GM12865 (cell line): ENCODE measurements around the gene ZNF578.

Source experiments
- DNase-seq: peaks from one replicate; pipeline ENCODE4 v3.0.0; 2010; ENCODE audit warnings: low read depth
- H3K4me3 ChIP-seq: 2 replicates; pipeline ENCODE4 v1.5.1; 2011; ENCODE audit warnings: mild to moderate bottlenecking, low read depth, low read length, control low read depth
- TF ChIP-seq, protein P1 (sequence below): IDR thresholded peaks from 2 replicates; pipeline ENCODE4 v1.5.1; 2011; ENCODE audit warnings: low read length, control low read depth, low read depth, inconsistent platforms; ENCODE audit not compliant: insufficient read depth; ENCODE audit errors: missing control alignments

The ZNF578 gene

DNA sequence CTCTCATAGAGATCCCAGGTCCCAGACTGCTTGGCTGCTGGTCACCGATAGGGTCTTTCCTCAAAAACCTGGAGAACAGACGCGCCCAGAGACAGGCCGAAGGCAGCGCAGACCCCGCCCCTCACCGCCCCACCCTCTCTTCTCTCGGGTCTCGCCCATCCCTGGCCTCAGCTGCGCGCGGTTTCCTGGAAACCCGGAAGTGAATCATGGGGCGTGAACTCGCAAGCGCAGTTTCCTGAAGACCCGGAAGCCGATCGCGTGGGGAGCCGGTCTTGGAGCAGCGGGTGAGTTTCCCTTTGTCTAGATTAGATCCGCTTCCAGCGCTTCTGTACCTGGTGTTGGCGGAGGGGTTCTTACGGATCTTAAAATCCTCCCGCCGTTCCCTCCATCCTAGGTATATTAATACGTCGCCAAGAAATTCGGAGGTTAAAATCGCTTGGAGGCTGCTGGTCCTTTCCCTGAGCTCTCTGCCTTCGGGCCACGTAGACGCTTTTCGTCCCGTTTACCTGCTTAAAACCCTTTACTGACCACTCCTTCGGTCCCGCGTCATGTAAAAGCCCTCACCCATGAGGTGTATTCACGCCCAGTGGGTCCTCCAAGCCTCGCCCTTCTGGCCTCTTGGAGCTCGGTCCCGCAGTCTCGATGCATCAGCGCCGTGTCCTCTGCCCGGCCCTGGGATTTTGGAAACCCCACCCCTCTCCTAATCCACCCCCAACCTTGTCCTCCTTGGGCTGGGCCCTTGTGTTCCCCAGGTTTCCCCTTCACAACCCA, at the start of gene ZNF578:
TSS of gene ZNF578 (plus strand) at position 230 of the 771 bp plus-strand sequence. CDS start 48,293 bp downstream, outside the sequence.
- TF ChIP-seq, protein P1, sequence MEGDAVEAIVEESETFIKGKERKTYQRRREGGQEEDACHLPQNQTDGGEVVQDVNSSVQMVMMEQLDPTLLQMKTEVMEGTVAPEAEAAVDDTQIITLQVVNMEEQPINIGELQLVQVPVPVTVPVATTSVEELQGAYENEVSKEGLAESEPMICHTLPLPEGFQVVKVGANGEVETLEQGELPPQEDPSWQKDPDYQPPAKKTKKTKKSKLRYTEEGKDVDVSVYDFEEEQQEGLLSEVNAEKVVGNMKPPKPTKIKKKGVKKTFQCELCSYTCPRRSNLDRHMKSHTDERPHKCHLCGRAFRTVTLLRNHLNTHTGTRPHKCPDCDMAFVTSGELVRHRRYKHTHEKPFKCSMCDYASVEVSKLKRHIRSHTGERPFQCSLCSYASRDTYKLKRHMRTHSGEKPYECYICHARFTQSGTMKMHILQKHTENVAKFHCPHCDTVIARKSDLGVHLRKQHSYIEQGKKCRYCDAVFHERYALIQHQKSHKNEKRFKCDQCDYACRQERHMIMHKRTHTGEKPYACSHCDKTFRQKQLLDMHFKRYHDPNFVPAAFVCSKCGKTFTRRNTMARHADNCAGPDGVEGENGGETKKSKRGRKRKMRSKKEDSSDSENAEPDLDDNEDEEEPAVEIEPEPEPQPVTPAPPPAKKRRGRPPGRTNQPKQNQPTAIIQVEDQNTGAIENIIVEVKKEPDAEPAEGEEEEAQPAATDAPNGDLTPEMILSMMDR: no peak
- no peak for DNase-seq
- H3K4me3 ChIP-seq: no peak within 1 kb of the TSS

DNA sequence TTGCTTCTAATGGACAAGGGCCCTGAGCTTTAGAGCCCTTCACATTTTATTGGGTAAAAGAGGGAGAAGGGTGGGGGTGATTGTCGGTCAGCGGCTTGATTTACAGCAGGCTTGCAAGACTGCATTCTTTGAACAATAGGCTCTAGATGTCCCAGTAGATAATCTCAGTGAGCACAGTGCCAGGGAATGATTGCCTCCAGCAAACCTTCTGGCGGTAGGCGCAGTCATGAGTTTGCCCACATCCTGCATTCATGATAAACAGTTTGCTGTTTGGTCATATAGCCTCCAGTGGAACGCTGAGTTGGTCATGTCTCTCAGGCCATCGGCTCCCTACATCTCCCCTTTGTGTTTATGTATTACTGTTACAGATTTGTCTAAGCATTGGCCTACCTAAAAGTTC, 43.1 kb upstream of the ZNF578 start:
- TF ChIP-seq, protein P1: no peak
- H3K4me3 ChIP-seq: no peak overlapping the region
- no peak for DNase-seq

DNA sequence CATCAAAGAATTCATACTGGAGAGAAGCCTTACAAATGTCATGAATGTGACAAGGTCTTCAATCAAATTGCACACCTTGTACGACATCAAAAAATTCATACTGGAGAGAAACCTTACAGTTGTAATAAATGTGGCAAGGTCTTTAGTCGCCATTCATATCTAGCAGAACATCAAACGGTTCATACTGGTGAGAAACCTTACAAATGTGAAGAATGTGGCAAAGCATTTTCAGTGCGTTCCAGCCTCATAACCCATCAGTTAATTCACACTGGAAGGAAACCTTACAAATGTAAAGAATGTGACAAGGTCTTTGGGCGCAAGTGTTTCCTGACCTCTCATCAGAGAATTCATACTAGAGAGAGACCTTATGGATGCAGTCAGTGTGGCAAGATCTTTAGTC, 37.6 kb upstream of the ZNF578 start:
- TF ChIP-seq, protein P1: no peak
- H3K4me3 ChIP-seq: no peak overlapping the region
- DNase-seq: no peak

DNA sequence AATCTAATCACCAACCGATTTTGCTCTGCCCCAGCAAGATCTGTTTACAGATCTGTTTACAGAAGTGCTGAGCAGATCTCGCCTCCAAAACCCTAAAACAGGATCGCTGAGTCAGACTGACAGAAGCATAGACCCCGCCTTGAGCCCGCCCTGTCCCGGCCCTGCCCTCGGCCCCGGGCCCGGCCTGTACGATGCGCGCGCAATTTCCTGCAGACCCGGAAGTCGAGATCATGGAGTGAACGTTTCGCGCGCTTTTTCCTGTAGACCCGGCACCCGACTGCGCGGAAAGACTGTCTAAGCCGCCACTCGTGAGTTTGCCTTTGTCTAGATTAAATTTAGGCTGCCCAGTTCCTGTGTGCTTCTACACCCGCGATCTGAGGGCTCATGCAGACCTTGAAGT, 24.4 kb upstream of the ZNF578 start, which contains the start of gene ZNF534:
TSS of gene ZNF534 (plus strand) at position 212 of the 400 bp plus-strand sequence. CDS start 2,327 bp downstream, outside the sequence.
- DNase-seq: no peak
- TF ChIP-seq, protein P1: no peak
- no peak within 1 kb of the TSS for H3K4me3 ChIP-seq

DNA sequence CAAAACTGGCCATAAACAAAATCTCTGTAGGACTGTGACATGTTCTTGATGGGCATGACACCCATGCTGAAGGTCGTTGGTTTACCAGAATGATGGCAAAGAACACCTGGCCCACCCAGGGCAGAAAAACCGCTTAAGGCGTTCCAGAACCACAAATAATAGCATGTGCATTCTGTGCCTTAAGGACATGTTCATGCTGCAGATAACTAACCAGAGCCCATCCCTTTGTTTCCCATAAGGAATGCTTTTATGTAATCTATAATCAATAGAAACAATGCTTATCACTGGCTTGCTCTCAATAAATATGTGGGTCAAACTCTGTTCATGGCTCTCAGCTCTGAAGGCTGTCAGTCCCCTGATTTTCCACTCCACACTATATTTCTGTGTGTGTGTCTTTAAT, 11.2 kb upstream of the ZNF578 start:
- TF ChIP-seq, protein P1: no peak
- no peak for DNase-seq
- no peak overlapping the region for H3K4me3 ChIP-seq

DNA sequence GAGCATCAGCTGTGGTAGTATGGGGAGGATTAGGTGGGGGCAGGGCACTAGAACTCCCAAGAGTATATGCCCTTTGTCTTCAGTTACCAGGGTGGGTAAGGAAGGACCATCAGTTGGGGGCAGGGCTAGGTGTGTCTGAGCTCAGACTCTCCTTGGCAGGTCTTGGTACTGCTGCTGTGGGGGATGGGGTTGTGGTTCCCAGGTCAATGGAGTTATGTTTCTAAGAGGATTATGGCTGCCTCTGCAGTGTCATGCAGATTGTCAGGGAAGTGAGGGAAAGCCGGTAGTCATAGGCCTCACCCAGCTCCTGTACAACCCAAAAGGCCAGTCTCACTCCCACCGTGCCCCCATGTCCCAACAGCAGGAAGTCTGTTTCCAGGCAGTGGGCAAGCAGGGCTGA, 8.8 kb upstream of the ZNF578 start:
- no peak overlapping the region for H3K4me3 ChIP-seq
- TF ChIP-seq, protein P1: no peak
- DNase-seq: no peak

DNA sequence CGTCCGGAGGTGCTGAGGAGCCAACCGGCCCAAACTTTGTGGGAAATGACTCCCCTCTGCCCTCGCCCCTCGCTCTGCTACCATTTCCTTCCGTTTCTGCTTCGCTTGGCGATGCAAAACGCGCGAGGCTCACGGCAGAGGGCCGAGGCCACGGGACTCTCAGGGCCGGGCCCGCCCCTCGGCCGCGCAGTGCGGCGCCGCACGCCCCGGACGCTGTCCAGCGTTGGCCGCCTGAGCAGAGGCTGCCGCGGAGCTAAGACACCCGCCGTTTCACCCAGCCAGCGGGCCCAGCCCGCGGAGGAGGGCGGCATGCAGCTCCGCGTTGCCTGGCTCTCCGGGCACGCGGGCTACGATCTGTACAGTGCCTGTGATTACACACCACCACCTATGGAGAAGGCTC, 2.1 kb upstream of the ZNF578 start:
- TF ChIP-seq, protein P1: no peak
- H3K4me3 ChIP-seq: no peak overlapping the region
- no peak for DNase-seq
